Activated CD8-positive, alpha-beta T cell treated with anti-CD3 and anti-CD28 coated beads, Interleukin-2, amount 10 ng/mL, durations not matched to agents 7 days and 5 days (primary cell): ENCODE data around the gene IL21R. TPM values are rescaled to one million over a fixed set of nuclear protein-coding genes. Genes with fewer than 3 reads are reported as not detected.

Experiments used
- ATAC-seq: fragments of 150-1000 bp; cut with Tn5 transposase; one replicate; pipeline ENCODE4 v1.10.0; 2021; ENCODE audit warnings: moderate library complexity
- CTCF ChIA-PET: fragments of 350-600 bp; sonication (Branson Sonifier 250); formaldehyde crosslinking; loops from one replicate; lab custom pipeline; 2021; ENCODE audit warnings: antibody characterized with exemption; lab: Charles Lee
- POLR2A ChIA-PET: fragments of 350-600 bp; sonication (Branson Sonifier 250); formaldehyde crosslinking; loops from one replicate; lab custom pipeline; 2021; ENCODE audit warnings: antibody characterized with exemption; lab: Charles Lee
- DNase-seq: peaks from one replicate; pipeline ENCODE4 v3.0.0-alpha.2; 2020
- H3K27ac Mint-ChIP-seq: one replicate; pipeline ENCODE4 v1.8.0; 2021; ENCODE audit warnings: mild to moderate bottlenecking, mixed read lengths
- H3K27me3 Mint-ChIP-seq: one replicate; pipeline ENCODE4 v1.8.0; 2021; ENCODE audit warnings: low read depth, mixed read lengths
- H3K36me3 Mint-ChIP-seq: one replicate; pipeline ENCODE4 v1.8.0; 2021; ENCODE audit warnings: low read depth, mixed read lengths
- H3K4me1 Mint-ChIP-seq: one replicate; pipeline ENCODE4 v1.8.0; 2021; ENCODE audit warnings: low read depth, mixed read lengths
- H3K4me3 Mint-ChIP-seq: one replicate; pipeline ENCODE4 v1.8.0; 2021; ENCODE audit warnings: mild to moderate bottlenecking, mixed read lengths
- H3K9me3 Mint-ChIP-seq: one replicate; pipeline ENCODE4 v1.8.0; 2022; ENCODE audit warnings: mixed read lengths; ENCODE audit not compliant: insufficient read depth
- total RNA-seq, 2 experiments: library from RNA; stranded (reverse); gene quantifications; one replicate each; pipeline ENCODE4 v1.2.3, GENCODE V29; 2021

IL21R gene
- 10 to 100 TPM; 23.5 to 24.2 TPM for total RNA-seq

GRCh38 chr16:27401768-27402568 is at the start of gene IL21R:
Gene IL21R (plus strand): TSS chr16:27402174. CDS start chr16:27430072, 27,898 bp downstream.
- CTCF ChIA-PET: interaction anchor here (0.7 to 9.0 kb wide), 10 partner anchors 8 to 222 kb away, joined by 3 to 84 read pairs (median 9); no protein-coding TSS in a partner anchor
- POLR2A ChIA-PET: interaction anchor here (0.8 to 8.1 kb wide), 19 partner anchors 8 to 228 kb away, joined by 3 to 100 read pairs (median 5); partner anchors contain the start of genes GTF3C1, KATNIP and KDM8
- H3K4me1 Mint-ChIP-seq: peaks cover 68% of the 10 kb centered on the region
- ATAC-seq (peak; percentile 81), DNase-seq (peak; percentile 90)
- H3K4me3 Mint-ChIP-seq: peak within 1 kb of the TSS; percentile 97
- peak within 1 kb of the TSS; percentile 94 for H3K27ac Mint-ChIP-seq
- H3K36me3 Mint-ChIP-seq: peaks cover 22% of the 10 kb centered on the region
- H3K9me3 Mint-ChIP-seq: no peaks in the 10 kb centered on the region
- H3K27me3 Mint-ChIP-seq: no peaks in the 10 kb centered on the region

- Mint-ChIP-seq H3K9me3 (no peaks in the 10 kb centered on the region), H3K27me3 (no peaks in the 10 kb centered on the region), H3K36me3 (peaks cover 92% of the 10 kb centered on the region), H3K27ac (peak overlapping the region; percentile 81), H3K4me3 (no peak overlapping the region), H3K4me1 (peaks cover 8% of the 10 kb centered on the region)
- ATAC-seq (no peak), DNase-seq (no peak)
- ChIA-PET CTCF (no interaction called here), POLR2A (no interaction called here)
Measured at GRCh38 chr16:27353853-27354252, 48.1 kb upstream of the IL21R start.

- peak overlapping the region; percentile 61 for H3K27ac Mint-ChIP-seq
- H3K4me1 Mint-ChIP-seq: peaks cover 8% of the 10 kb centered on the region
- H3K36me3 Mint-ChIP-seq: peaks cover 90% of the 10 kb centered on the region
- POLR2A ChIA-PET: interaction anchor here (0.7 to 1.7 kb wide), 3 partner anchors 10 to 37 kb away, joined by 3 to 5 read pairs (median 3); no protein-coding TSS in a partner anchor
- no peaks in the 10 kb centered on the region for H3K9me3 Mint-ChIP-seq
- CTCF ChIA-PET: interaction anchor here (0.9 to 2.2 kb wide), 8 partner anchors 10 to 186 kb away, joined by 3 to 9 read pairs (median 4); no protein-coding TSS in a partner anchor
- peak; percentile 46 for DNase-seq
- no peaks in the 10 kb centered on the region for H3K27me3 Mint-ChIP-seq
- no peak for ATAC-seq
- no peak overlapping the region for H3K4me3 Mint-ChIP-seq
Measured at GRCh38 chr16:27355610-27356009, 46.4 kb upstream of the IL21R start.

- peaks cover 91% of the 10 kb centered on the region for H3K36me3 Mint-ChIP-seq
- H3K27ac Mint-ChIP-seq: no peak overlapping the region
- no peaks in the 10 kb centered on the region for H3K9me3 Mint-ChIP-seq
- H3K4me3 Mint-ChIP-seq: no peak overlapping the region
- peaks cover 8% of the 10 kb centered on the region for H3K4me1 Mint-ChIP-seq
- H3K27me3 Mint-ChIP-seq: no peaks in the 10 kb centered on the region
- DNase-seq (no peak), ATAC-seq (no peak)
- ChIA-PET CTCF (interaction anchor here (0.7 to 1.2 kb wide), 3 partner anchors 11 to 122 kb away, joined by 3 to 4 read pairs (median 4); no protein-coding TSS in a partner anchor), POLR2A (no interaction called here)
Measured at GRCh38 chr16:27356794-27357193, 45.2 kb upstream of the IL21R start.

GRCh38 chr16:27359051-27359450 is 42.9 kb upstream of the IL21R start:
- POLR2A ChIA-PET: no interaction called here
- peaks cover 20% of the 10 kb centered on the region for H3K4me1 Mint-ChIP-seq
- H3K36me3 Mint-ChIP-seq: peaks cover 91% of the 10 kb centered on the region
- CTCF ChIA-PET: no interaction called here
- no peak for DNase-seq
- H3K4me3 Mint-ChIP-seq: no peak overlapping the region
- peak overlapping the region; percentile 52 for H3K27ac Mint-ChIP-seq
- no peaks in the 10 kb centered on the region for H3K9me3 Mint-ChIP-seq
- no peak for ATAC-seq
- no peaks in the 10 kb centered on the region for H3K27me3 Mint-ChIP-seq

- Mint-ChIP-seq H3K4me1 (peaks cover 23% of the 10 kb centered on the region), H3K9me3 (no peaks in the 10 kb centered on the region), H3K27me3 (no peaks in the 10 kb centered on the region), H3K4me3 (no peak overlapping the region), H3K36me3 (peaks cover 91% of the 10 kb centered on the region), H3K27ac (peak overlapping the region; percentile 6)
- ATAC-seq (no peak), DNase-seq (no peak)
- ChIA-PET CTCF (no interaction called here), POLR2A (no interaction called here)
Measured at GRCh38 chr16:27359615-27360014, 42.4 kb upstream of the IL21R start.

GRCh38 chr16:27361987-27362386 is 40.0 kb upstream of the IL21R start:
- ChIA-PET CTCF (interaction anchor here (1.1 kb wide), 1 partner anchor 131 kb away, joined by 3 read pairs; no protein-coding TSS in a partner anchor), POLR2A (interaction anchor here (0.8 to 1.4 kb wide), 3 partner anchors 44 to 127 kb away, joined by 3 to 4 read pairs (median 3); no protein-coding TSS in a partner anchor)
- no peak overlapping the region for H3K4me3 Mint-ChIP-seq
- DNase-seq (no peak), ATAC-seq (no peak)
- no peaks in the 10 kb centered on the region for H3K27me3 Mint-ChIP-seq
- peaks cover 85% of the 10 kb centered on the region for H3K36me3 Mint-ChIP-seq
- H3K27ac Mint-ChIP-seq: peak overlapping the region; percentile 46
- H3K4me1 Mint-ChIP-seq: peaks cover 42% of the 10 kb centered on the region
- H3K9me3 Mint-ChIP-seq: no peaks in the 10 kb centered on the region

GRCh38 chr16:27362570-27363245 is 39.3 kb upstream of the IL21R start:
- H3K9me3 Mint-ChIP-seq: no peaks in the 10 kb centered on the region
- ATAC-seq: no peak

GRCh38 chr16:27363246-27363632 is 38.7 kb upstream of the IL21R start:
- ChIA-PET CTCF (interaction anchor here (1.8 kb wide), 1 partner anchor 184 kb away, joined by 5 read pairs; no protein-coding TSS in a partner anchor), POLR2A (no interaction called here)
- Mint-ChIP-seq H3K9me3 (no peaks in the 10 kb centered on the region), H3K27me3 (no peaks in the 10 kb centered on the region), H3K4me1 (peaks cover 54% of the 10 kb centered on the region), H3K4me3 (no peak overlapping the region), H3K27ac (no peak overlapping the region), H3K36me3 (peaks cover 75% of the 10 kb centered on the region)
- DNase-seq (no peak), ATAC-seq (no peak)

More at GRCh38 chr16:27362570-27363245, 39.3 kb upstream of the IL21R start:
- ChIA-PET POLR2A (interaction anchor here (0.8 to 1.4 kb wide), 2 partner anchors 44 to 128 kb away, joined by 3 read pairs; no protein-coding TSS in a partner anchor), CTCF (interaction anchor here (1.8 kb wide), 1 partner anchor 183 kb away, joined by 5 read pairs; no protein-coding TSS in a partner anchor)
- DNase-seq: no peak
- H3K4me3 Mint-ChIP-seq: no peak overlapping the region
- peaks cover 80% of the 10 kb centered on the region for H3K36me3 Mint-ChIP-seq
- H3K27ac Mint-ChIP-seq: peak overlapping the region; percentile 55
- no peaks in the 10 kb centered on the region for H3K27me3 Mint-ChIP-seq
- H3K4me1 Mint-ChIP-seq: peaks cover 49% of the 10 kb centered on the region

GRCh38 chr16:27363797-27364196 is 38.2 kb upstream of the IL21R start:
- peak overlapping the region; percentile 75 for H3K27ac Mint-ChIP-seq
- H3K27me3 Mint-ChIP-seq: no peaks in the 10 kb centered on the region
- peaks cover 60% of the 10 kb centered on the region for H3K4me1 Mint-ChIP-seq
- peaks cover 70% of the 10 kb centered on the region for H3K36me3 Mint-ChIP-seq
- ChIA-PET CTCF (interaction anchor here (1.8 kb wide), 1 partner anchor 184 kb away, joined by 5 read pairs; no protein-coding TSS in a partner anchor), POLR2A (no interaction called here)
- H3K4me3 Mint-ChIP-seq: no peak overlapping the region
- ATAC-seq (no peak), DNase-seq (no peak)
- no peaks in the 10 kb centered on the region for H3K9me3 Mint-ChIP-seq

GRCh38 chr16:27364493-27365141 is 37.4 kb upstream of the IL21R start:
- Mint-ChIP-seq H3K27me3 (no peaks in the 10 kb centered on the region), H3K9me3 (peaks cover under 1% of the 10 kb centered on the region), H3K4me3 (no peak overlapping the region), H3K27ac (peak overlapping the region; percentile 75), H3K4me1 (peaks cover 67% of the 10 kb centered on the region), H3K36me3 (peaks cover 64% of the 10 kb centered on the region)
- no peak for ATAC-seq
- DNase-seq: no peak
- ChIA-PET CTCF (interaction anchor here (1.8 to 6.6 kb wide), 3 partner anchors 131 to 187 kb away, joined by 5 to 153 read pairs (median 96); no protein-coding TSS in a partner anchor), POLR2A (interaction anchor here (3.8 kb wide), 1 partner anchor 48 kb away, joined by 42 read pairs; no protein-coding TSS in a partner anchor)
